ENCODE measurements around the gene NTM. TPM values are rescaled to one million over a fixed set of nuclear protein-coding genes. Genes with fewer than 3 reads are reported as not detected.

The NTM gene
- total and polyA plus RNA-seq, 2 of the 8 experiments (the other 6 are each of a cell fraction or from before 2014, with no cell fraction given), result 13.4 to 20.0 TPM

DNA sequence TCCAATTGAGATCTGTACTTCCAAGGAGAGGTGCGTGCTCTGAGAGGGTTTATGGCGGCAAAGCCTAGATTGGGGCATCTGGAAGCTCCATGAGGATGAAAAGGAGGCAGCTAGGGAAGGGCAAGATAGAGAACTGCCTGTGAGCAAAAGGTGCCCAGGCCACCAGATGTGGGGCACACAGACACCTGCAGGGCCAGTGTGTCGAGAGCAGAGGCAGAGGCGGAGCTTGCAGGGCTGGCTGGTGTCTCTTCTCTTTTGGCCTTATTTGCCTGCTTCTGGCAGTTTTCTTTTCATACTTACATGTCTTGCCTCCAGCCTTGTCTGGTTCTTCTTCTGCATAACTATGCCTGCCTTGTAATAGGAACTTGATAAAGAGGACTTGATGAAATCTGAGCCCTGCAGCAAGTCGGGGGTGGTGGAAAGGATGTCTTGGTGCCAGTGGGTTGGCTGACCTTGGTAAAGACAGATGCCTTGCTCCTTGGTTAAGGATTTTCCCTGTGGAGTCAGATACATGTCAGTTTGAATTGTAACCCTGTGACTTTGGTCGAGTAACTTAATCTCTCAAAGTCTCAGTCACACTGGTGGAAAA, 680.3 kb downstream of the NTM start:
- 75% methylated on average over 6 of the region's 6 CpGs; no CpG with 5 or more reads in 1 of the 2 experiments for WGBS, 2 experiments (ENCODE audit: extremely low coverage in 1 of 2, insufficient coverage in 1 of 2, insufficient read length in 1 of 2, insufficient replicate concordance in 2 of 2, low coverage in 1 of 2, low lambda C conversion rate in 2 of 2, missing lambda C conversion rate in 1 of 2)
- Histone ChIP-seq H2BK5ac (ENCODE audit: low read depth, low read length) (no peak overlapping the region), H2BK12ac (ENCODE audit: low read depth, low read length) (no peak overlapping the region), H3K14ac (ENCODE audit: insufficient read length) (no peak overlapping the region), H3K79me1 (ENCODE audit: low read depth, low read length) (no peaks in the 10 kb centered on the region), H3K36me3 (ENCODE audit: control insufficient read depth in 2 of 4, insufficient read depth in 4 of 4, low read length in 3 of 4) (no peaks in the 10 kb centered on the region), H2AK5ac (ENCODE audit: low read depth, low read length) (no peak overlapping the region), H3K27me3 (replicated peaks in 1 of 4; ENCODE audit: control insufficient read depth in 3 of 4, extremely low read depth in 1 of 4, insufficient read depth in 3 of 4, low read length in 3 of 4) (no peaks in the 10 kb centered on the region), H4K91ac (replicated peaks; ENCODE audit: insufficient read length, low read length) (no peak overlapping the region), H3K4me3 (ENCODE audit: extremely low read depth in 1 of 4, insufficient read depth in 2 of 4, low read depth in 3 of 4, low read length in 4 of 4) (no peak overlapping the region), H4K20me1 (replicated peaks in 1 of 2; ENCODE audit: control insufficient read depth in 1 of 2, insufficient read depth in 2 of 2, low read length in 2 of 2) (no peaks in the 10 kb centered on the region), H2BK20ac (ENCODE audit: low read length) (no peak overlapping the region), H3K27ac (ENCODE audit: low read depth, low read length) (no peak overlapping the region), H2BK120ac (replicated peaks; ENCODE audit: low read depth, low read length) (no peak overlapping the region), H3K56ac (replicated peaks; ENCODE audit: insufficient read length, low read depth, low read length) (no peak overlapping the region), H4K8ac (ENCODE audit: extremely low read depth, insufficient read depth, low read length) (no peak overlapping the region), H3K9ac (replicated peaks in 1 of 4; ENCODE audit: extremely low read depth in 1 of 4, low read depth in 3 of 4, low read length in 3 of 4) (no peak overlapping the region), H4K5ac (ENCODE audit: insufficient read length, low read depth, low read length) (no peak overlapping the region), H3K23me2 (ENCODE audit: low read depth, low read length) (no peaks in the 10 kb centered on the region), H3K18ac (ENCODE audit: extremely low read depth, low read length) (no peak overlapping the region), H2BK15ac (ENCODE audit: low read length) (no peak overlapping the region), H3K4me2 (ENCODE audit: insufficient read depth in 1 of 2, low read depth in 2 of 2, low read length in 2 of 2) (no peak overlapping the region; a peak in 1 of 4 replicates), H3K4ac (replicated peaks; ENCODE audit: insufficient read length, low read depth, low read length) (no peak overlapping the region), H3K79me2 (ENCODE audit: control insufficient read depth in 1 of 2, insufficient read depth in 2 of 2, low read length in 2 of 2) (no peaks in the 10 kb centered on the region), H3K9me3 (ENCODE audit: insufficient read depth in 2 of 2, low read depth in 1 of 2, low read length in 1 of 2) (no peaks in the 10 kb centered on the region), H3K4me1 (replicated peaks in 1 of 4; ENCODE audit: control insufficient read depth in 3 of 4, insufficient read depth in 4 of 4, low read length in 3 of 4) (peaks cover 5 to 15% (median 13%) of the 10 kb centered on the region in 4 experiments), H2AFZ (ENCODE audit: low read length) (no peak overlapping the region), H3K23ac (ENCODE audit: insufficient read length) (no peak overlapping the region)
- POLR2A ChIA-PET (ENCODE audit: partially characterized antibody), result no interaction called here
- FAIRE-seq, result peak; percentile 48
- DNase-seq (ENCODE audit: low read depth in 1 of 2, low spot score in 2 of 2), result no peak
- CTCF ChIA-PET (ENCODE audit: partially characterized antibody), result interaction anchor here (1.0 to 2.0 kb wide), 4 partner anchors 8 to 64 kb away, joined by 3 to 8 read pairs (median 4); no protein-coding TSS in a partner anchor
- TF ChIP-seq JUN (IDR thresholded peaks at IDR 0.05; ENCODE audit: low read depth, low read length) (no peak), ASH2L (IDR thresholded peaks at IDR 0.05; ENCODE audit: low read length) (no peak)
